GM23338 (cell line): ENCODE results near the gene DAB1.
A peak's percentile ranks its signal among the peaks of the same experiment; 100 is the strongest.

Experiments used
- CREB1 ChIP-seq: fragments of 250-450 bp; sonication (Bioruptor Pico); IDR thresholded peaks from 2 replicates; pipeline ENCODE4 v1.5.0; 2020; ENCODE audit warnings: low read depth, mild to moderate bottlenecking, moderate library complexity
- CTCF ChIP-seq, 2 experiments: fragments of 200-600 bp in 1 of 2; sonication (generic) in 1 of 2; conservative IDR thresholded peaks; 2 replicates each; pipeline versions ENCODE4 v1.5.1 to v1.6.1; 2016 to 2017; ENCODE audit warnings: antibody characterized with exemption in 2 of 2, low read depth in 2 of 2, mild to moderate bottlenecking in 2 of 2, moderate library complexity in 1 of 2
- ETS1 ChIP-seq: IDR thresholded peaks from 2 replicates; pipeline ENCODE4 v1.6.1; 2016; ENCODE audit warnings: antibody characterized with exemption
- EZH2 ChIP-seq: fragments of 200-600 bp; sonication (generic); IDR thresholded peaks from one replicate; pipeline ENCODE4 v1.8.0; 2017; ENCODE audit warnings: antibody characterized with exemption, mild to moderate bottlenecking, low read depth; ENCODE audit not compliant: unreplicated experiment
- JUNB ChIP-seq: IDR thresholded peaks from one replicate; pipeline ENCODE4 v1.6.1; 2016; ENCODE audit warnings: antibody characterized with exemption; ENCODE audit not compliant: unreplicated experiment
- NANOG ChIP-seq: IDR thresholded peaks from 2 replicates; pipeline ENCODE4 v1.6.1; 2016; ENCODE audit warnings: antibody characterized with exemption, borderline replicate concordance
- POLR2AphosphoS5 ChIP-seq: IDR thresholded peaks from 2 replicates; pipeline ENCODE4 v1.6.1; 2016; ENCODE audit warnings: antibody characterized with exemption, low read depth
- ZNF331 ChIP-seq: fragments of 250-450 bp; sonication (Bioruptor Pico); IDR thresholded peaks from 2 replicates; pipeline ENCODE4 v1.5.0; 2020; ENCODE audit warnings: low read depth, mild to moderate bottlenecking, moderate library complexity

- peak; percentile 76 to 83 for TF ChIP-seq CTCF (conservative IDR thresholded peaks at IDR 0.05; ENCODE audit: low read depth in 2 of 2)
- TF ChIP-seq POLR2AphosphoS5: no peak
- no peak for TF ChIP-seq CREB1 (CRISPR knock-in tag)
- no peak for TF ChIP-seq ETS1
- TF ChIP-seq EZH2: no peak
- TF ChIP-seq JUNB: no peak
- TF ChIP-seq ZNF331 (CRISPR knock-in tag): no peak
- TF ChIP-seq NANOG: no peak
These were observed 406.1 kb downstream of the DAB1 start for GRCh38 chr1:57017717-57018116.
